ENCODE data around the gene TNFRSF9. TPM values are rescaled to one million over a fixed set of nuclear protein-coding genes. Genes with fewer than 3 reads are reported as not detected.
A peak's percentile ranks its signal among the peaks of the same experiment; 100 is the strongest.

Gene TNFRSF9
- total and polyA plus RNA-seq, 2 of the 8 experiments (the other 6 are each of a cell fraction or from before 2014, with no cell fraction given): not detected

DNA sequence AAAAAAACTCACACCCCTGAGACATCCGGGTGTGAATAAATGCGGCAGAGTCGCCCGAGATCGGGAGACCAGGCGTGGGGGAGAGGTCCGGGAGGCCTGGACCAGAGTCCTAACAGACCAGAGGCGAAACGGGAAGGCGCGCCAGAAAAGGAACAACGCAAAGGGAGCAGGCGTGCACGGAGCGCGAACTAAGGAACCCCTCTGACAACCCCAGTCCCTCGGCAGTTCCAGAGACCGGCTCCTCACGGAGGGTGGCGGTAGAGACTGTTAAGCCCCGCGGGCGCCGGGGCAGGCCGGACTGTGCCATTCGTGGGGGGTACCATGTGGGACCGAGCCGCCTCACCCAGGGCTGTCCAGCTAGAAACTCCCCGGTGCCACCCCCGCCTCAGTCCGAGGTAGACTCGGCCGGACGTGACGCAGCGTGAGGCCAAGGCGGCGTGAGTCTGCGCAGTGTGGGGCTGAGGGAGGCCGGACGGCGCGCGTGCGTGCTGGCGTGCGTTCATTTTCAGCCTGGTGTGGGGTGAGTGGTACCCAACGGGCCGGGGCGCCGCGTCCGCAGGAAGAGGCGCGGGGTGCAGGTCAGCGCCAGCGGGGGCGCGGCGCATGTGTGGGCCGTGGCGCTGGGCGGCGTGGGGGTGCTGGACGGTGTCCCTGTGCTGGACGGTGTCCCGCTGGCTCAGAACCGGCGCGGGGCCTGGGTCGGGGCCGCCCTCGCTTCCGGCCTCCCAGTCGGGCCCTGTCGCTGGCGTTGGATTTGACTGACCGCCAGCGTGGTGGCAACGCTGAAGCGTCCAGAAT lies 20.8 kb upstream of the TNFRSF9 start, which contains the start of gene PARK7 (continued):
- TF ChIP-seq CHD7 (IDR thresholded peaks at IDR 0.05; ENCODE audit: insufficient replicate concordance, low read length) (no peak), TAF7 (optimal IDR thresholded peaks at IDR 0.05; ENCODE audit: borderline replicate concordance, low read depth, low read length) (peak; percentile 81), CTCF (IDR thresholded peaks at IDR 0.05; ENCODE audit: control extremely low read depth in 1 of 3, insufficient read depth in 1 of 3, low read depth in 1 of 3, low read length in 3 of 3) (peak; percentile 44 to 49 (median 46)), GTF2F1 (IDR thresholded peaks at IDR 0.05; ENCODE audit: borderline replicate concordance, low read depth, low read length) (0 out of 2 replicates have a peak, but pooled peaks have one; percentile 21), RNF2 (IDR thresholded peaks at IDR 0.05; ENCODE audit: borderline replicate concordance, low read depth, low read length, missing control alignments, poor library complexity, severe bottlenecking) (no peak), TEAD4 (IDR thresholded peaks at IDR 0.05; ENCODE audit: low read depth, low read length) (no peak)

Measured in H1 (cell line).